Aorta (tissue), 5 donors: Measurements from ENCODE around the gene TRMT2A. TPM values are rescaled to one million over a fixed set of nuclear protein-coding genes. Genes with fewer than 3 reads are reported as not detected.

Source experiments
- ATAC-seq: fragments of 200-7000 bp; cut with Tn5 transposase; one replicate; pipeline ENCODE4 v1.9.1; 2022; ENCODE audit warnings: moderate library complexity; ENCODE audit not compliant: low FRiP score
- DNase-seq, 2 donors: peaks; one replicate each; pipeline ENCODE4 v3.0.0-alpha.2; 2020
- H3K27ac ChIP-seq, 2 donors: one replicate each; pipeline ENCODE4 v1.5.1; 2013; ENCODE audit warnings: low read length in 2 of 2, mild to moderate bottlenecking in 2 of 2, moderate library complexity in 2 of 2, control low read depth in 1 of 2, inconsistent platforms in 1 of 2, low read depth in 1 of 2
- H3K27me3 ChIP-seq, 2 donors: one replicate each; pipeline ENCODE4 v1.6.1; 2013; ENCODE audit warnings: control low read depth in 1 of 2, low read length in 1 of 2, mild to moderate bottlenecking in 1 of 2, moderate library complexity in 1 of 2; ENCODE audit not compliant: insufficient read depth in 2 of 2, control insufficient read depth in 1 of 2
- H3K36me3 ChIP-seq, 2 donors: one replicate each; pipeline ENCODE4 v1.6.1; 2013; ENCODE audit warnings: control low read depth in 1 of 2, low read length in 1 of 2, mild to moderate bottlenecking in 1 of 2; ENCODE audit not compliant: insufficient read depth in 2 of 2, control insufficient read depth in 1 of 2
- H3K4me1 ChIP-seq, 2 donors: one replicate each; pipeline ENCODE4 v1.6.1; 2013; ENCODE audit warnings: low read length in 2 of 2, control low read depth in 1 of 2, mild to moderate bottlenecking in 1 of 2, moderate library complexity in 1 of 2; ENCODE audit not compliant: insufficient read depth in 2 of 2, control insufficient read depth in 1 of 2
- H3K4me3 ChIP-seq, 2 donors: one replicate each; pipeline ENCODE4 v1.5.1; 2013; ENCODE audit warnings: low read length in 2 of 2, control low read depth in 1 of 2, mild to moderate bottlenecking in 1 of 2
- H3K9me3 ChIP-seq: one replicate; pipeline ENCODE4 v1.6.1; 2013; ENCODE audit warnings: mild to moderate bottlenecking, low read length; ENCODE audit not compliant: control insufficient read depth
- WGBS, 2 donors: extraction: QIAGEN DNeasy Blood & Tissue Kit; methylation state at CpG; one replicate each; pipeline ENCODE4 v1.1.7; 2013; 5-methylcytosine and 5-hydroxymethylcytosine counted together
- intact Hi-C, 2 donors: fragments of 100-400 bp; cut with DNase I; formaldehyde crosslinking; loops; one replicate each; pipeline versions ENCODE4 v1.14.2 to v1.15.0; 2022
- polyA plus RNA-seq, 2 donors: library from polyadenylated mRNA; stranded (reverse); fragments of 200-250 nt; gene quantifications; one replicate each; pipeline ENCODE4 v1.2.3, GENCODE V29; 2013
- total RNA-seq, 2 donors: library from RNA; stranded (reverse); fragmentation: NEBNext Ultra II Directional; extraction: Animal tissue kit (Norgen Biotek cat#: 25700); gene quantifications; one replicate each; pipeline ENCODE4 v1.2.1, GENCODE V29; 2021
- donor health status: healthy with polysubstance abuse.
- donor health status: Bipolar disorder and iron deficiency.
- donor health status: DM: no; HTN: no; CAD: no.
- donor health status: DM: no; HTN: no; CAD: no.
- donor health status: DM: yes; HTN: yes; CAD: no.

Gene TRMT2A
- total and polyA plus RNA-seq, 4 donors, result 15.9 to 152 (median 46.2) TPM

DNA sequence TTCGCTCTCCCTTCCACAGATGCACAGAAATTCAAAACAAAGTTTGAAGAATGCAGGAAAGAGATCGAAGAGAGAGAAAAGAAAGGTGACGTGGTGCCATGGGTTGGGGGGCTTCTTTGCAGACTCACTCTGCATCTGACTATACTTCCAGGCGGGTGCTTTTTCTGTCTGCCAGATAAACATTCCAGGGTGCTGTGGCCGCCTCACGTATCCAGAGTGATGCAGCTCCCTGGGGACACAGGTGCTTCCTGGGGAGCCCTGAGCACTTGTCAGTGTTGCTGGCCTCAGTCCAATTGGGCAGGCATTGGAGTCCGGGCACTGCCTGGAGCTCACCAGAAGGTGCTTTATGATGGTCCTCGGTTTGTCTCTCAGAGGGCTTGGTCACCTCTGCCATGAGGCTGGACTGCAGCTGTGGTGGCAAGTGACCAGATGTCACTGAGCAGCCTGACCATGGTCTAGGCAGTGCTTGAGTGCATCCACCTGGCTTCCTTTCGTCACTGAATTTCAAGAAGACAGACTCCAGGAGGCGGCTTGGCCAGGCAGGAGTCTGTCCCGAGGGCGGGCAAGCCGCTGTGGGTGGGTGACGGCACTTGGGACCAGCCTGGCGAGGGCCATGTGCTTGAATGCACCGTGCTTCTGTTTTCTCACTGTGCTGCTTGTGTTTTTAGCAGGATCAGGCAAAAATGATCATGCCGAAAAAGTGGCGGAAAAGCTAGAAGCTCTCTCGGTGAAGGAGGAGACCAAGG is 9.4 kb upstream of the TRMT2A start:
- 81 to 82% methylated on average over 19 of the region's 19 CpGs for WGBS, 2 donors

DNA sequence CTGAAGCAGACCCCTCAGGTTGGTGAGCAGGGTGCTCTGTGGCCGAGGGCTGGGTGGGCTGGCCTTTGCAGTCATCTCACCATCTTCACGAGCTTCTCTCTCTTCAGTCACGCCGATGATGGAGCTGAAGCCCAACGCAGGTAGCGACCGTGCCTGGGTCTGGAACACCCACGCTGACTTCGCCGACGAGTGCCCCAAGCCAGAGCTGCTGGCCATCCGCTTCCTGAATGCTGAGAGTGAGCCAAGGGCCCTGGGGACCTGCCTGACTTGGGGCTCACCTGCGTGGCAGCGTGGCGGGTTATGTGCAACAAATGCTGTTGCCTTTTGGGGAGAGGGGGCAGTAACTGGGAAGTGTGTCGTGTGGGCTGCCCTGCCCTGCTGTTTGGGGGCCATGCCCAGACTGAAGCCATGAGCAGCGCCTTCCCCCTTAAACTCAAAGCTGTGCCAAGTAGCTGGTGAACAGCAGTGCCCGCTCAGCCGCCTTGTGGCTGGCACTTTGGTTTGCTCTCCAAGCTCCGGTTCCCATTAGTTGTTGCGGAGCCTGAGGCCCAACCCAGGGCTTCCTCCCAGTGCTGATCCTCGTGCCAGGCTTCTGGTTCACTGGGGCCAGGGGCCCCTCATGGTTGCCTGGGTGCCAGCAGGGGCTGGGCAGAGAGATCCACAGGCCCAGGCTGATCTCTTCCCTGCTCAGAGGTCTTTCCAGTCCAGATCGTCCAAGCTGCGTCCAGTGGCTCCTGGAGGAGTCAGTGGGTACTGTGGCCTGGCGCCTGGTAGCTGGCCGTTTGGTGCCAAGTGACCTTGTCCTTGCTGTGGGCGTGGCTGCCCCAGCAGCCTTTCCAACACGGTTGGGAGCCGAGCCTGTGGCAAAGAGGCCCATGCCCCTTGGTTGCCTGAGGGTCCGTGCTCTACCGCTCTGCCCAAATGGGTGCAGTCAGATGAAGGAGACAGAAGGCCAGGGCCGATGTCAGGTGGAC is 8.5 kb upstream of the TRMT2A start:
- 85 to 88% methylated on average over 32 of the region's 32 CpGs for WGBS, 2 donors
- H3K9me3 ChIP-seq, result no peaks in the 10 kb centered on the region
- peaks cover 0 to 3% of the 10 kb centered on the region in 2 donors for H3K36me3 ChIP-seq
- ATAC-seq, result no peak
- intact Hi-C loops, result no loop called here
- no peaks in the 10 kb centered on the region for H3K4me1 ChIP-seq
- no peak for DNase-seq
- no peaks in the 10 kb centered on the region for H3K27me3 ChIP-seq
- H3K27ac ChIP-seq, result no peak overlapping the region
- no peak overlapping the region for H3K4me3 ChIP-seq

More for the DNA sequence above, 9.4 kb upstream of the TRMT2A start:
- intact Hi-C loops, result no loop called here
- Histone ChIP-seq H3K4me3 (no peak overlapping the region), H3K27ac (no peak overlapping the region), H3K9me3 (no peaks in the 10 kb centered on the region), H3K27me3 (no peaks in the 10 kb centered on the region), H3K4me1 (no peaks in the 10 kb centered on the region), H3K36me3 (peaks cover 0 to 3% of the 10 kb centered on the region in 2 donors)
- no peak for ATAC-seq
- DNase-seq, result no peak

DNA sequence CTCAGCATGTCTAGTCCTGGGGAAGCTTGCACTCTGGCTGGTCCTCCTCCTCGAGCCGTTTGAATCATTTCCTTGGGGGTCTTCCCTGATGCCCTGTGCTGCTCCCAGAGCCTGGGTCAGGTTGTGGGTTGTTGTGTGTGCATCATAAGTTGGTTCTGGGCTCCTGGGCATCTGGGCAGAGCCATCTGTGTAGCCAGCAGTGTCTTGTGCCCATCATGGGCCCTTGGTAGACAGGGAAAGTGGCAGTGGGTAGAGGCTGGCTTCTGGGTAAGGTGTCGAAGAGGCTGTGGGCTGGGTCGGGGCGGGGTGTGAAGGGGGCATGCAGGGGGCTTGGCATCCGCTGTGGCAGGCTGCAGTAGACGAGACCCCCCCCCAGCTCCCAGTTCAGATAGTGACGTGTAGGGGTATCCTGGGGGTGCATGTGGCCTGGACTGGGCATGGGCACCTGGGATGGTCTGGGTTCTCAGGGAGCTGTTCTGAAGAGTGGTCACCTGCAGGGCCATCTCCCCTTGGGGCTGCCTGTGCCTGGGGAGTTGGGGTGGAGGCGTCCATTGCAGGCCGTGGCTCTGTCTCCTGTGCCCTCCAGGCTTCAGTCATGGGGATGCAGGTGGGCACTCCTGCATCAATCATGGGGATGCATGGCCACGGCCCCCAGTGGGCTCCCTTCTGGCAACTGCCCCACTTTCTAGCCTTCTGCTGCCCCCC is 7.2 kb upstream of the TRMT2A start:
- WGBS, 2 donors, result 88 to 89% methylated on average over 11 of the region's 11 CpGs
- ATAC-seq, result no peak
- no peak overlapping the region for H3K4me3 ChIP-seq
- H3K27ac ChIP-seq, result no peak overlapping the region
- peaks cover 0 to 3% of the 10 kb centered on the region in 2 donors for H3K36me3 ChIP-seq
- H3K9me3 ChIP-seq, result no peaks in the 10 kb centered on the region
- DNase-seq, result no peak
- intact Hi-C loops, result no loop called here
- no peaks in the 10 kb centered on the region for H3K27me3 ChIP-seq
- H3K4me1 ChIP-seq, result no peaks in the 10 kb centered on the region

DNA sequence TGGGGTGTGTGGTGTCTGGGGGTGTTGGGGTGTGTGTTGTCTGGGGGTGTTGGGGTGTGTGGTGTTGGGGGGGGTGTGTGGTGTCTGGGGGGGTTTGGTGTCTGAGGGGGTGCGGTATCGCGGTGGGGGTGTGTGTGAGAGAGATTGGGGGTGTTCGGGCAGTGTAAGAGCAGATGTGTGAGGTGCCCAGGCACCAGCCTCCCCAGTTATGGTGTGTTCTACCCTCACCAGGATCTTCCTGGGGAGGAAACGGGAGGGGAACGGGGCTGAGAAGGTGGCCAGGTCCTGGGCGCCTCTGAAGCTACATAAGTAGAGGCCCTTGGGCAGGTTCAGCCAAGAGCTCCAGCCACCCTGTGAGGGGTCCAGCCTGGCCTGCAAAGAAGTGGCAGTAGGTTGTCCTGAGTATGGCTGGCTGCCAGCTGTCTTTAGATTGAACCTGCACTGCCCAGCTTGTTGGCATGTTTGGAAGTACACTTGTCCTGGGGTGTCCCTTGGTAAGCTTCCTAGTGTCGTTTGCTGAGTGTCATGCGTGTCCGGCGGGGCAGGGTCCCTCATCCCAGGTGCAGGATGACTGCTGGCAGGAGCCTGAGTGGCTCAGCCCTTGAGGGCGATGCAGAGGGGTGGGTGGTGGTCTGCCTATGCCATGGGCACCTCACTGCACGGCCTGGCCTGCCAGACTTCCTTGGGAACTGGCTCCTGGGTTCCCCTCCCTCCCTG is 6.5 kb upstream of the TRMT2A start:
- intact Hi-C loops, result no loop called here

DNA sequence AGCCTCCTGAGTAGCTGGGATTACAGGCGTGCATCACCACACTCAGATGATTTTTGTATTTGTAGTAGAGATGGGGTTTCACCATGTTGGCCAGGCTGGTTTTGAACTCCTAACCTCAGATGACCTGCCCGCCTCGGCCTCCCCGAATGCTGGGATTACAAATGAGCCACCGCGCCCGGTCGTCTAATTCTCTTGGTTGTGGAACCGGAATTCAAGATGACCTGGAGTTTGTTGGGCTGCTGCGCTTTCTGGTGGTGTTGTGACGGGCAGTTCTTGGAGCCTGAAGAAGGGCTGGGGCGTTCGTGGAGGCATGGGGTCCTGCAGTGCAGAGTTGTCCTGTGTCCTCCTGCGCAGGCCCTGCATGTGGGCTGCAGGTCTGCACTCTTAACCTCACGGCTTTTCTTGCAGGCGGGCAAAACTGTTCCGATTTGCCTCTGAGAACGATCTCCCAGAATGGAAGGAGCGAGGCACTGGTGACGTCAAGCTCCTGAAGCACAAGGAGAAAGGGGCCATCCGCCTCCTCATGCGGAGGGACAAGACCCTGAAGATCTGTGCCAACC is 4.9 kb upstream of the TRMT2A start:
- Histone ChIP-seq H3K27me3 (no peaks in the 10 kb centered on the region), H3K9me3 (no peaks in the 10 kb centered on the region), H3K4me1 (no peaks in the 10 kb centered on the region), H3K27ac (no peak overlapping the region), H3K36me3 (peaks cover 0 to 3% of the 10 kb centered on the region in 2 donors), H3K4me3 (no peak overlapping the region)
- ATAC-seq, result no peak
- DNase-seq, result no peak
- intact Hi-C loops, result no loop called here
- 92 to 94% methylated on average over 22 of the region's 22 CpGs for WGBS, 2 donors

More for the DNA sequence above, 6.5 kb upstream of the TRMT2A start:
- Histone ChIP-seq H3K9me3 (no peaks in the 10 kb centered on the region), H3K27me3 (no peaks in the 10 kb centered on the region), H3K4me3 (no peak overlapping the region), H3K36me3 (peaks cover 0 to 3% of the 10 kb centered on the region in 2 donors), H3K27ac (no peak overlapping the region), H3K4me1 (no peaks in the 10 kb centered on the region)
- DNase-seq, result no peak
- no peak for ATAC-seq
- 91 to 94% methylated on average over 13 of the region's 13 CpGs for WGBS, 2 donors

DNA sequence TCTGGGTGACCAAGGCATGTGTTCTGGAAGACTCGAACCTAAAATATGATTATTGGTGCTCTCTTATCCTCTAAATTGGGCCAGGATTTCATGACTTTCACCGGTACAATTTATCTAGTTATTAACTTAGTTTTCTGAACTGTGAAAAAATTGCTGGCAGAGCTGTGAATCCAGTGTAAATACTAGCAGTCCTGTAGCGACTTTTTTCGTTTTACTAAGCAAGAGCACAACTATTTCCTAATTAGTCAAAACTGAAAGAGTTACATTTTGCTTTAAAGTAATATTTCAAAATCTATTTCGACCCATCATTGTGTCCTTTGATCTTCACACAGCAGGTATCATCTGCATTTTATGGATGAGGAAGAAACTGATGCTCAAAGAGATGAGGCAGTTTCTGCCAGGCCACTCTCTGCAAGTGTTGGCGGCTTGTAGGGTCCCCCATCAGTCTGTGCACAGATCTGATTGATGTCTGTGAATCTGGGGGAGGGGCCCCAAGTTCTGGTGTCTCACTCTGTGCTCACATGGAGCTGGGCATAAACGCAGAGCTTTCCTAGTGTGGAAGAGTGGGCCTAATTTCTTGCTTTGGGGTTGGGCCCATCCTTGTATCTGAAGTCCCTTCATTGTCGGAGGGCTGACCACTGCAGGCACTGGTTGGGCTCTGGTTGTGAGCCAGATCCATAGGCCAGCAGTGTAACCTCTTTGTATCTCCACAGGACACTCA is 1.4 kb upstream of the TRMT2A start:
- intact Hi-C loops, result loop anchor here in 1 of 2 donors (5.0 kb wide), 1 partner anchor 36 kb away; the partner anchor contains the start of gene DGCR8
- Histone ChIP-seq H3K4me1 (no peaks in the 10 kb centered on the region), H3K27ac (no peak overlapping the region), H3K36me3 (peaks cover 0 to 3% of the 10 kb centered on the region in 2 donors), H3K4me3 (peak overlapping the region; percentile 65 to 75), H3K9me3 (no peaks in the 10 kb centered on the region), H3K27me3 (no peaks in the 10 kb centered on the region)
- DNase-seq, result peak; percentile 19 to 50
- WGBS, 2 donors, result 16 to 19% methylated on average over 8 of the region's 8 CpGs
- ATAC-seq, result no peak

DNA sequence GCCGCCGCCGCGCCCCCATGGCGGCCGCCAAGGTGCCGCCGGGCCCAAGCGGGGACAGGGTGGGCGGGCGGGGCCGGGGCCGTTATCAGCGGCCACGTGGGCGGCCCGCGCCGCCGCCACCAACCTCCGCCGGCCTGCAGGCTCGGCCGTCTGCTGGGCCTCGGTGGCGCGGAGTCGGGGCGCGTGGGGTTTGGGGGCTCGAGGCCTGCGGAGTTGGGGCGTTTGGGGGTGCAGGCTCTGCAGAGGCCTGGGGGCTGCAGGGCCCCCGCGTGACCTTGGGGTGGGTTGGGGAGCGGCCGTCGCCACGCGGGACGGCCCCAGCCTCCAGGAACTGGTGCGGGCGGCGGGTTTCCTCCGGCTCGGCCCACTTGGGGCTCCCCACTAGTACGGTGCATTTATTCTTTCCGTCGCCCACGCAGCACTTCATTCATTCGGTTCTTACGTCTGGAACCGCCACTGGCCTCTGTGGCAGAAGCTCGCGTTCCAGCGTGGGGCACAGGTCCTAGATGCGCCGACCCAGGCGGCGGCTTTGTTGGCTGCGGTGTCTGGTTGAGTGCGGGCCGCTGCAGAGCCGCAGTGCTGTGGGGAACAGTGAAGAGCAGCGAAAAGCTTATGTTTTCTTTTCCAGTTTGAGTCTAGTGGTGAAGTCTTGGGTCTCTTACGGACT is 740 bp upstream of the TRMT2A start:
- DNase-seq, result peak; percentile 59 to 83
- WGBS, 2 donors, result 0 to 1% methylated on average over 33 to 66 of the region's 66 CpGs
- peak overlapping the region in 1 of 2 donors; percentile 10 for H3K27ac ChIP-seq
- ATAC-seq, result no peak
- peak overlapping the region; percentile 65 to 75 for H3K4me3 ChIP-seq
- intact Hi-C loops, result loop anchor here (2.0 to 5.0 kb wide), 2 partner anchors 35 to 37 kb away; partner anchors contain the start of gene DGCR8 (in 2 of the 2)
- peaks cover 0 to 3% of the 10 kb centered on the region in 2 donors for H3K36me3 ChIP-seq
- no peaks in the 10 kb centered on the region for H3K4me1 ChIP-seq
- H3K9me3 ChIP-seq, result no peaks in the 10 kb centered on the region
- H3K27me3 ChIP-seq, result no peaks in the 10 kb centered on the region
